Spinal cord (tissue), 10 donors: ENCODE results near the gene CA6. TPM values are rescaled to one million over a fixed set of nuclear protein-coding genes. Genes with fewer than 3 reads are reported as not detected.

Source experiments
- DNase-seq, 6 donors: peaks; one replicate each; pipeline versions ENCODE4 v3.0.0 to v3.0.0-alpha.2; 2013 to 2015; ENCODE audit warnings: low spot score in 6 of 6, low read depth in 4 of 6
- H3K27ac ChIP-seq: one replicate; pipeline ENCODE4 v1.5.1; 2013; ENCODE audit warnings: low read depth, low read length, control low read depth
- H3K27me3 ChIP-seq: one replicate; pipeline ENCODE4 v1.6.1; 2013; ENCODE audit warnings: low read length; ENCODE audit not compliant: control insufficient read depth, insufficient read depth
- H3K36me3 ChIP-seq: one replicate; pipeline ENCODE4 v1.6.1; 2013; ENCODE audit warnings: low read length; ENCODE audit not compliant: control insufficient read depth, insufficient read depth
- H3K4me1 ChIP-seq: one replicate; pipeline ENCODE4 v1.6.1; 2013; ENCODE audit warnings: low read length; ENCODE audit not compliant: control insufficient read depth, insufficient read depth
- H3K4me3 ChIP-seq: one replicate; pipeline ENCODE4 v1.5.1; 2013; ENCODE audit warnings: low read depth, low read length, control low read depth
- H3K9me3 ChIP-seq: one replicate; pipeline ENCODE4 v1.6.1; 2013; ENCODE audit warnings: low read length; ENCODE audit not compliant: control insufficient read depth, insufficient read depth
- WGBS: methylation state at CpG from one replicate; pipeline ENCODE4 v1.1.5; 2013; ENCODE audit warnings: missing lambda C conversion rate; ENCODE audit not compliant: insufficient coverage; 5-methylcytosine and 5-hydroxymethylcytosine counted together
- polyA plus RNA-seq, 2 donors: library from polyadenylated mRNA; unstranded; fragments of 120-200 nt; gene quantifications; one replicate each; pipeline ENCODE4 v1.2.1, GENCODE V29; 2013; ENCODE audit not compliant: insufficient read length in 2 of 2
- total RNA-seq, 2 donors: library from RNA; depleted of rRNA in 1 of 2; stranded (reverse); fragments of 120-200 nt in 1 of 2; fragments of >200 nt in 1 of 2; gene quantifications; one replicate each; pipeline versions ENCODE4 v1.2.3 to v1.2.4, GENCODE V29; 2013 to 2014
- donor health status: healthy.

Gene CA6
- total and polyA plus RNA-seq, 4 donors, result 0.30 TPM; not detected in 3

DNA sequence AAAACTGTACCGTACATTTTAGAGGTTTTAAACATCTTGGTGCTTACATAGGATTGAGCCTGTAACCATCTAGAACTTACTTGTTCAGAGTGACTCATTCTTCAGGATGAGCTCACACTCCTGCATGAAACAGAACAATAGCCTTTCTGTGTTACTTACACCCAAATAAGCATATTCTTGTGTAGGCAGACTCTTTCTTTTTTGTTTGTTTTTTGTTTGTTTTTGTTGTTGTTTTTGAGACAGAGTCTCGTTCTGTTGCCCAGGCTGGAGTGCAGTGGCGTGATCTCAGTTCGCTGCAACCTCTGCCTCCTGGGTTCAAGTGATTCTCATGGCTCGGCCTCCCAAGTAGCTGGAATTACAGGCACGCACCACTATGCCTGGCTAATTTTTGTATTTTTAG is 3.8 kb upstream of the CA6 start:
- H3K36me3 ChIP-seq, result no peaks in the 10 kb centered on the region
- peaks cover 40% of the 10 kb centered on the region for H3K4me1 ChIP-seq
- no peak overlapping the region for H3K4me3 ChIP-seq
- no peak for DNase-seq
- H3K27ac ChIP-seq, result no peak overlapping the region
- H3K9me3 ChIP-seq, result peaks cover 3% of the 10 kb centered on the region
- WGBS, result no CpG with 5 or more reads among the region's 6 CpGs
- H3K27me3 ChIP-seq, result no peaks in the 10 kb centered on the region

DNA sequence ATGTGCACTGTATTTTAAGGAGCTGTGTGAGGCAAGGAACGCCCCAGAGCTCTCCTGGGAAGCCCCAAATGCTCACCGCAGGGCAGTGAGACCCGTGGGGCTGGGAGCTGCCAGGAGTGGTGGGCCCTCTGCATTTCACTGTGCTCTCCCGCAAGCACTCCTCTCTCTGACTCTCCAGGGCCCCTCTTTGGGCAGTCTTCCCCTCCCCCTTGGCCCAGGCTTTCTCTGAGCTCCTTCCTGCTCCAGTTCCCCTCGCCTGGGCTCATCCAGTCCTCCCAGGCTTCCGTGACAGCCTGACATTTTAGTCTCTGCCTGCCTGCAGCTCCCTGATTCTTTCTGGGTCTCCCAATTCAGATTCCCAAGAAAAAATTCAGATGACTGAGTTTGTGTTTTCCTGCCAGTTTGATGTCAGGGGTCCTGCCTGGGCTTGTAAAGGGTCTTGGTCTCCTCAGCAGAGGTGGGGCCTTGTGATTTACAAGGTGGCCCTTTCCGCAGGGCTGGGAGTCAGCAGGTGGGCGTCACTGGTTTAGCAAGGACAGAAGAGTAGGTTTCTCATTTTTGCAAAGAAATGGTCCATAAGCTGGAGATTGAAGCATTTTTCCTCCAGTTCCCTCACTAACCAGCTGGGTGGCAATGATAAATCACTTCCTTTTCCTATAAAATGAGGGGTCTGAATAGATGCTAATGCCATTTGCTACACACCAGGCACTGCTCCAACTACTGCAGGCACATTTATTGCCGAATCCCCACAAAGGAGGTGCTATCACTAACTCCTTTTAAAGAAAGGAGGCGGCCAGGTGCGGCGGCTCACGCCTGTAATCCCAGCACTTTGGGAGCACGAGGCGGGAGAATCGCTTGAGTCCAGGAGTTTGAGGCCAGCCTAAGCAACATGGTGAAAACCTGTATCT is 1.9 kb upstream of the CA6 start:
- peak overlapping the region; percentile 78 for H3K27ac ChIP-seq
- WGBS, result 22% methylated on average over 13 of the region's 16 CpGs
- peaks cover 53% of the 10 kb centered on the region for H3K4me1 ChIP-seq

DNA sequence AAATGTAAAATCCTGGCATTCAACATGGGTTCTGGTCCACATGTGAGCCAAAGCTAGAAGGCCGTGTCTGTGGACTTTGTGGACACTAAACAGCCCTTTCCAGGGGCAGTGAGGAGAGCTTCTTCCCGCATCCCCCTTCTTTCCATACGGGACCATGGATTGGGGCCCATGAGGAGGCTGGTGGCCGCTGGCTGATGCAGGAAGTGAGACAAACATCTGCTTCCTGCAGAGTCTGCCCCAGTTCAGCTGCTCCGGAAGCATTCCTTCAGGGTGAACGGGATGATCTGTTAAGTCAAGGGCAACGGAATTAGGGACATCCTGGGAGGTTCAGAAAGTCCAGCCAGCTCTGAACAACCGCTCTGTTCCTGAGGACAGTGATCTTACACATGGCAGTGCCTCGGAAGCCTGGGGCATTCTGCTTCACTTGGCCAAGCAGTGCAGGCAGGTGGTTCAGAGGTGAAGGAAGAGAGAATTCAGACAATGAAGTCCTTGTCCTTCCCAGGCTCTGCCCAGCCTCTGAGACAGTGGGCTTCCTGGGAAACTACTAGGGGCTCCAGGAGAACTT is 1.5 kb downstream of the CA6 start:
- no peak overlapping the region for H3K4me3 ChIP-seq
- no peaks in the 10 kb centered on the region for H3K36me3 ChIP-seq
- DNase-seq, result peak in 2 of 6 donors; percentile 62 to 70
- peaks cover 53% of the 10 kb centered on the region for H3K4me1 ChIP-seq
- no peaks in the 10 kb centered on the region for H3K9me3 ChIP-seq
- WGBS, result 39% methylated on average over 8 of the region's 9 CpGs
- H3K27me3 ChIP-seq, result no peaks in the 10 kb centered on the region
- H3K27ac ChIP-seq, result peak overlapping the region; percentile 60

More for the DNA sequence above, 1.9 kb upstream of the CA6 start:
- H3K4me3 ChIP-seq, result no peak overlapping the region
- no peaks in the 10 kb centered on the region for H3K36me3 ChIP-seq
- peak in 2 of 6 donors; percentile 60 to 84 for DNase-seq
- peaks cover 3% of the 10 kb centered on the region for H3K9me3 ChIP-seq
- H3K27me3 ChIP-seq, result no peaks in the 10 kb centered on the region

DNA sequence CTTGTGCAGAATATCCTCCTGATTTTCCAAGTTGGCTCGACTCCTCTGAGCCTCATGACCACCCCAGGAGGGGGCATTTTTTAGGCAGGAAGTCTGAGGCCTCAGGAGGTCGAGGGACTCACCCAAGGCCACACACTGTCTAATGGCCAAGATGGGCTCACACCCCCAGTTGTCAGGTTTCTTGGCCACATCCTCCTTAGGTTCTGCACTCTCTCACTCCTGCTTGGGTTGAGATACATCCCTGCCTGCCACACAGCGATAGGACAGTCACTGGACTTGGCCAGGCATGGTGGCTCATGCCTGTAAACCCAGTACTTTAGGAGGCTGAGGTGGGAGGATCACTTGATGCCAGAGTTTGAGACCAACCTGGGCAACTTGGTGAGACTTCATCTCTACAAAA is 4.6 kb downstream of the CA6 start:
- Histone ChIP-seq H3K36me3 (no peaks in the 10 kb centered on the region), H3K27me3 (no peaks in the 10 kb centered on the region), H3K27ac (no peak overlapping the region), H3K4me3 (no peak overlapping the region), H3K4me1 (peaks cover 23% of the 10 kb centered on the region), H3K9me3 (no peaks in the 10 kb centered on the region)
- DNase-seq, result no peak
- 89% methylated on average over 2 of the region's 3 CpGs for whole genome bisulfite sequencing

DNA sequence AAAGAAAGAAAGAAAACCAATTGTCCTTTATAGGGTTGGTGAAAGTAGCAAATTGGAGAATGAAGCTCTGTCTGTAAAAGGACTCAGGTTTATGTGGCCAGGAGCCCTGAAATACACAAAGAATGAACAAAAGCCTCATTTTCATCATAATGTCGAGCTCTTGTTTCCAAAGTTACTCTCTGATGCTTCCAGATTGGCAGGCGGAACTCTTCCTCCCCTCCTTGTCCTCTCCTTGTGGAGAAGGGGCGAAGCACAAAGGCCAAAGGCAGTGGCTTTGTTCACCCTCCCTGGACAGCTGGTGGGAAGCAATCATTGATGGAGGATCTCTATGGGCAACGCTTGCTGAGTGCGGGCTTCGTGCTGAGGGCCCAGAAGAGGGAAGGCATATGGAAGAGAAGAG is 5.6 kb downstream of the CA6 start:
- no peaks in the 10 kb centered on the region for H3K9me3 ChIP-seq
- H3K36me3 ChIP-seq, result no peaks in the 10 kb centered on the region
- no CpG with 5 or more reads among the region's 6 CpGs for WGBS
- peak in 2 of 6 donors; percentile 38 to 49 for DNase-seq
- H3K4me1 ChIP-seq, result peaks cover 22% of the 10 kb centered on the region
- no peak overlapping the region for H3K27ac ChIP-seq
- no peak overlapping the region for H3K4me3 ChIP-seq
- no peaks in the 10 kb centered on the region for H3K27me3 ChIP-seq

DNA sequence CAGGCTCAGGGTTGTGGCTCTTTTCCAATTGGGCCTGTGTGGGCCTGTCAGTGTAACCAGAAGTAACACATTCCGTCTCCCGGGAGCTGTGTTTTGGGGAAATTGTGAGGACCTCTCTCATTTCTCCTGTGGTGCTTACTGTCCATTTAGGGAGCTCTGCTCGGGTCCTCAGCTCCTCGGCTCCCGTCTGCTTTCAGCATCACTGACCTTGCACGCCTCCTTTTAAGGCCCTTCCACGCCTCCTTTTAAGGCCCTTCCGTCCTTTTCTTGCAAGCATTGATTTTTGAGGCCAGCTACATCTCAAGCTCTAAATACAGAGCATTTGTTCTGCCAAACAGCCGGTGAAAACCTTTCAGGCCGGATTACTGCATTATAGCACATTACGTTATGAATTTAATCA is 9.7 kb downstream of the CA6 start:
- Histone ChIP-seq H3K4me3 (no peak overlapping the region), H3K27ac (peak overlapping the region; percentile 64), H3K9me3 (peaks cover 3% of the 10 kb centered on the region), H3K4me1 (peaks cover 7% of the 10 kb centered on the region), H3K36me3 (no peaks in the 10 kb centered on the region), H3K27me3 (no peaks in the 10 kb centered on the region)
- peak in 3 of 6 donors; percentile 37 to 63 (median 54) for DNase-seq
- 43% methylated on average over 8 of the region's 11 CpGs for WGBS

DNA sequence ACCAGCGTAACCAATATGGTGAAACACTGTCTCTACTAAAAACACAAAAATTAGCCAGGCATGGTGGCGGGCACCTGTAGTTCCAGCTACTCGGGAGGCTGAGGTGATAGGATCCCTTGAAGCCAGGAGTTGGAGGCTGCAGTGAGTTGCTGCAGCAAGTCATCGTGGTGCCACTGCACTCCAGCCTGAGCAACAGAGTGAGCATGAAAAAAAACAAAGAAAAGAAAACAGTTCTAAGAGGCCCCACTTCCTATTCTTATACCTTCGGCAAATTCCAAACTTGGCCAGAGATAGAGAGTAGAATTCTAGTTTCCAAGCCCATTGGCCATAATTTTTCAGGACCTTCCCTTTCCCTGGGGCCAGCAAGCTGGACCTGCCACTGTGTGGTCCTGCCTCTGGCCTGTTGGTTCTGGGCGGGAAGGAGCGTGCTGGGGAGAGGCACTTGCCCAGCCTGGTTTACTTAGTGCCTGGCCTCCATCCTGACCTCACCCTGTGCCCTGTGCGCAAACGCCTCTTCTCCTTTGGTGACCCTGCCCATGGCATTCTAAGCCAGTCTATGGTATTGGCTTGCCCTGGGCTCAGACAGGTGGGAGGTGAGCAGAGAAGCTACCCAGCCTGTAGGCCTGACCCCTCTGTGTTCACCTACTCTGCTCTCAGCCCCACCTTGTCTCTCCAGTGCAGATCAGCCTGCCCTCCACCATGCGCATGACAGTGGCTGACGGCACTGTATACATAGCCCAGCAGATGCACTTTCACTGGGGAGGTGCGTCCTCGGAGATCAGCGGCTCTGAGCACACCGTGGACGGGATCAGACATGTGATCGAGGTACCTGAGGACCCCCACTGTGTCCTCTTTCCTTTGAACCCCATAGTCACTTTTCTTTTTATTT is 11.0 kb downstream of the CA6 start:
- no peak overlapping the region for H3K4me3 ChIP-seq
- no peaks in the 10 kb centered on the region for H3K36me3 ChIP-seq
- peaks cover 3% of the 10 kb centered on the region for H3K4me1 ChIP-seq
- H3K9me3 ChIP-seq, result peaks cover 5% of the 10 kb centered on the region
- H3K27ac ChIP-seq, result no peak overlapping the region
- no peak for DNase-seq
- H3K27me3 ChIP-seq, result no peaks in the 10 kb centered on the region
- WGBS, result 95% methylated on average over 9 of the region's 17 CpGs

DNA sequence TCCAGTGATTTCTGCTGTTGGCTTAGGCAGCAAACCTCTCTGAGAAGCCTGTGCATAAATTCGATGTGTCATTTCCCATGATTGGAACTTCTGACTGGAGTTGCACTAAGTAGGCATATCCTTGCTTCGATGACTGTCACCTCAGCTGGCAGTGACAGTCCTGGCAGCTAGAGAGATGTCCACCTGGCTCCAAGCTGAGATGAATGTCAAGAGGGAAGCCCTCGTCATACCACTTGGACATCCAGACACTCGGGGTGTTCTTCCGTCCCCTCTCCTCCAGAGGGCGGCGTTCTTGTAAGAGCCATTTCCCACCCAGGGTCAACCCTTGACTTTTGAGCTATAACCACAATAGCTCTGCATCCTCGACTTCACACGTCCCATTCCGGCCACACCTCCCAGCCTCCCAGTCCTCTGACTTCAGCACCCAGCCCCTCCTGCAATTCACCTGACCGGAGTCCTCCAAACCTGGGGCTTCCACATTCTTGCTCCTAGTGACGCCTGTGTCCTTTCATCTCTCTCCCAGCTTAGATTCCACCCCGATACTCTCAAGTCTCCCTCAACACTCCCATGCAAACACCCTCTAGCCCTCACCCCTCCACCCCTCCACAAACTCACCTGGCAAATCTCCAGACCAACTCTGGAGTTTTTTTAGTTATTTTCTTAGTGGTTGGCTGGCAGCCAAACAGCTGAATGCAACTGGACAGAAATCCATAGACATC is 17.3 kb downstream of the CA6 start:
- no peak for DNase-seq
- 62% methylated on average over 13 of the region's 13 CpGs for WGBS
- peaks cover 5% of the 10 kb centered on the region for H3K9me3 ChIP-seq

DNA sequence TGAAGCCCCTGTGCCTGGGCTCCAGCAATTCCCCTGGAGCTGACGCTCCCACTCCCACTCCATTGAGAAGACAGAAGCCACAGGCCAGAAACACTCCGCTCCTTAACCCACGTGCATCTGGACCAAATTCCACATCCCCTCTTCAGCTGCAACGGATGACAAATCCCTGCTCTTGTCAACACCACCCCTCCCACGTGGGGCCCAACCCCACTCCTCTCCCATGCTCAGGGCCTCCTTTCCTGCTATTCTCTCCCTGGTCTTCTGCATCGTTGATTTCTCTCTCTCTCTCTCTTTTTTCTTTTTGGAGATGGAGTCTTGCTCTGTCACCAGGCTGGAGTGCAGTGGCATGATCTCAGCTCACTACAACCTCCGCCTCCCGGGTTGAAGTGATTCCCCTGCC is 18.3 kb downstream of the CA6 start:
- WGBS, result 59% methylated on average over 6 of the region's 8 CpGs

More for the DNA sequence above, 17.3 kb downstream of the CA6 start:
- no peaks in the 10 kb centered on the region for H3K27me3 ChIP-seq
- no peaks in the 10 kb centered on the region for H3K36me3 ChIP-seq
- H3K4me1 ChIP-seq, result no peaks in the 10 kb centered on the region
- no peak overlapping the region for H3K4me3 ChIP-seq
- H3K27ac ChIP-seq, result no peak overlapping the region

More for the DNA sequence above, 18.3 kb downstream of the CA6 start:
- no peak for DNase-seq
- no peaks in the 10 kb centered on the region for H3K36me3 ChIP-seq
- no peak overlapping the region for H3K4me3 ChIP-seq
- H3K4me1 ChIP-seq, result no peaks in the 10 kb centered on the region
- H3K27ac ChIP-seq, result no peak overlapping the region
- no peaks in the 10 kb centered on the region for H3K27me3 ChIP-seq
- H3K9me3 ChIP-seq, result peaks cover 5% of the 10 kb centered on the region
